Gastrocnemius medialis (tissue), 4 donors: ENCODE data around the gene UBR3.

Experiments
- POLR2A ChIP-seq, 2 donors: fragments of 450-650 bp; IDR thresholded peaks; one replicate each; pipeline ENCODE4 v1.6.1; 2017; ENCODE audit warnings: antibody characterized with exemption in 2 of 2, mild to moderate bottlenecking in 2 of 2, moderate library complexity in 2 of 2
- TF ChIP-seq, protein P1 (sequence below), 5 experiments: fragments of 450-650 bp in 3 of 5; fragments of 200-600 bp in 2 of 5; sonication (generic) in 2 of 5; IDR thresholded peaks in 4 of 5; conservative IDR thresholded peaks in 1 of 5; 1 replicate in 4 of 5; 2 replicates in 1 of 5; pipeline ENCODE4 v1.5.1; 2016 to 2019; ENCODE audit warnings: antibody characterized with exemption in 5 of 5, mild to moderate bottlenecking in 3 of 5, moderate library complexity in 3 of 5

- TF ChIP-seq, protein P1, sequence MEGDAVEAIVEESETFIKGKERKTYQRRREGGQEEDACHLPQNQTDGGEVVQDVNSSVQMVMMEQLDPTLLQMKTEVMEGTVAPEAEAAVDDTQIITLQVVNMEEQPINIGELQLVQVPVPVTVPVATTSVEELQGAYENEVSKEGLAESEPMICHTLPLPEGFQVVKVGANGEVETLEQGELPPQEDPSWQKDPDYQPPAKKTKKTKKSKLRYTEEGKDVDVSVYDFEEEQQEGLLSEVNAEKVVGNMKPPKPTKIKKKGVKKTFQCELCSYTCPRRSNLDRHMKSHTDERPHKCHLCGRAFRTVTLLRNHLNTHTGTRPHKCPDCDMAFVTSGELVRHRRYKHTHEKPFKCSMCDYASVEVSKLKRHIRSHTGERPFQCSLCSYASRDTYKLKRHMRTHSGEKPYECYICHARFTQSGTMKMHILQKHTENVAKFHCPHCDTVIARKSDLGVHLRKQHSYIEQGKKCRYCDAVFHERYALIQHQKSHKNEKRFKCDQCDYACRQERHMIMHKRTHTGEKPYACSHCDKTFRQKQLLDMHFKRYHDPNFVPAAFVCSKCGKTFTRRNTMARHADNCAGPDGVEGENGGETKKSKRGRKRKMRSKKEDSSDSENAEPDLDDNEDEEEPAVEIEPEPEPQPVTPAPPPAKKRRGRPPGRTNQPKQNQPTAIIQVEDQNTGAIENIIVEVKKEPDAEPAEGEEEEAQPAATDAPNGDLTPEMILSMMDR (IDR thresholded peaks at IDR 0.05 in 4 of 5, conservative IDR thresholded peaks at IDR 0.05 in 1 of 5), result no peak
- TF ChIP-seq POLR2A (IDR thresholded peaks at IDR 0.05), result no peak
These were observed 167.5 kb downstream of the UBR3 start for GRCh38 chr2:169994752-169995151.
